HepG2 (cell line): Measurements from ENCODE around the gene NCR3LG1. TPM values are rescaled to one million over a fixed set of nuclear protein-coding genes. Genes with fewer than 3 reads are reported as not detected.

ENCODE experiments used
- CBX5 ChIP-seq: sonication (generic); formaldehyde crosslinking; IDR thresholded peaks from 2 replicates; pipeline ENCODE4 v1.4.0; 2020; ENCODE audit warnings: missing genetic modification reagents, borderline replicate concordance
- CREM ChIP-seq, 2 experiments: sonication (generic) in 1 of 2; formaldehyde crosslinking in 1 of 2; IDR thresholded peaks; 2 replicates each; pipeline versions ENCODE4 v1.4.0 to v1.6.1; 2016 to 2020; ENCODE audit warnings: antibody characterized with exemption in 1 of 2, mild to moderate bottlenecking in 1 of 2, missing genetic modification reagents in 1 of 2
- FOXK1 ChIP-seq: sonication (generic); formaldehyde crosslinking; IDR thresholded peaks from 2 replicates; pipeline ENCODE4 v1.4.0; 2020; ENCODE audit warnings: low read depth, missing genetic modification reagents, borderline replicate concordance
- HOMEZ ChIP-seq: IDR thresholded peaks from 2 replicates; pipeline ENCODE4 v1.6.1; 2016; ENCODE audit warnings: low read depth
- MAFF ChIP-seq: IDR thresholded peaks from 2 replicates; pipeline ENCODE4 v1.6.1; 2011; ENCODE audit warnings: low read depth, low read length, improper control_type of control experiment
- PLSCR1 ChIP-seq: sonication (generic); formaldehyde crosslinking; IDR thresholded peaks from 2 replicates; pipeline ENCODE4 v1.5.0; 2020; ENCODE audit warnings: missing genetic modification reagents, mild to moderate bottlenecking, borderline replicate concordance
- TP53 ChIP-seq: sonication (generic); formaldehyde crosslinking; conservative IDR thresholded peaks from 2 replicates; pipeline ENCODE4 v1.4.0; 2020; ENCODE audit warnings: missing genetic modification reagents
- ZBTB21 ChIP-seq: sonication (generic); formaldehyde crosslinking; IDR thresholded peaks from 2 replicates; pipeline ENCODE4 v1.4.0; 2020; ENCODE audit warnings: missing genetic modification reagents
- ZMYM2 ChIP-seq: sonication (generic); formaldehyde crosslinking; IDR thresholded peaks from 2 replicates; pipeline ENCODE4 v1.8.0; 2022; ENCODE audit warnings: mild to moderate bottlenecking, missing genetic modification reagents
- ZNF296 ChIP-seq: sonication (generic); formaldehyde crosslinking; conservative IDR thresholded peaks from 2 replicates; pipeline ENCODE4 v1.5.0; 2020; ENCODE audit warnings: mild to moderate bottlenecking, missing genetic modification reagents
- ZNF616 ChIP-seq: sonication (generic); formaldehyde crosslinking; IDR thresholded peaks from 2 replicates; pipeline ENCODE4 v1.5.0; 2020; ENCODE audit warnings: low read depth, mild to moderate bottlenecking, missing genetic modification reagents
- ZNF704 ChIP-seq: sonication (generic); formaldehyde crosslinking; IDR thresholded peaks from 2 replicates; pipeline ENCODE4 v1.8.1; 2023; ENCODE audit warnings: mild to moderate bottlenecking, inconsistent platforms, moderate library complexity, missing genetic modification reagents, borderline replicate concordance
- ZNF761 ChIP-seq: sonication (generic); formaldehyde crosslinking; conservative IDR thresholded peaks from 2 replicates; pipeline ENCODE4 v1.4.0; 2020; ENCODE audit warnings: mild to moderate bottlenecking, missing genetic modification reagents
- ZNF781 ChIP-seq: sonication (generic); formaldehyde crosslinking; IDR thresholded peaks from 2 replicates; pipeline ENCODE4 v1.5.1; 2020; ENCODE audit warnings: borderline replicate concordance, mild to moderate bottlenecking, missing genetic modification reagents; ENCODE audit errors: not compliant biosample characterization
- polyA plus RNA-seq, 8 experiments: library from polyadenylated mRNA; depleted of rRNA in 3 of 8; stranded (reverse) in 7 of 8; unstranded in 1 of 8; fragments of >200 nt; fragmentation: Illumina TruSeq in 4 of 8; extraction: Trizol in 4 of 8; gene quantifications; 2 replicates each; pipeline versions ENCODE4 v1.2.1 to v1.2.3, GENCODE V29; 2011 to 2016; ENCODE audit warnings: low read depth in 4 of 8, missing spikeins in 1 of 8, mixed read lengths in 1 of 8; ENCODE audit not compliant: insufficient read depth in 1 of 8
- total RNA-seq, 5 experiments: library from RNA; depleted of rRNA; stranded (reverse); fragments of >200 nt; fragmentation: Illumina TruSeq; extraction: Trizol; gene quantifications; 2 replicates each; pipeline ENCODE4 v1.2.3, GENCODE V29; 2016; ENCODE audit warnings: low read depth in 1 of 5
- TF ChIP-seq, protein P1 (sequence below): sonication (generic); formaldehyde crosslinking; IDR thresholded peaks from 2 replicates; pipeline ENCODE4 v1.5.1; 2020; ENCODE audit warnings: mild to moderate bottlenecking, missing genetic modification reagents
- TF ChIP-seq, protein P2 (sequence below): sonication (generic); formaldehyde crosslinking; IDR thresholded peaks from 2 replicates; pipeline ENCODE4 v1.8.1; 2023; ENCODE audit warnings: mild to moderate bottlenecking, moderate library complexity, missing genetic modification reagents
- TF ChIP-seq, protein P3 (sequence below): sonication (generic); formaldehyde crosslinking; IDR thresholded peaks from 2 replicates; pipeline ENCODE4 v1.9.0; 2021; ENCODE audit warnings: missing genetic modification reagents, mild to moderate bottlenecking, borderline replicate concordance

Gene NCR3LG1
- total and polyA plus RNA-seq, 2 of the 13 experiments (the other 11 are each of a cell fraction or from before 2014, with no cell fraction given): 16.1 to 25.1 TPM

- TF ChIP-seq MAFF (no peak), ZNF761 (CRISPR knock-in tag) (no peak), CREM (IDR thresholded peaks at IDR 0.05) (no peak), CREM (CRISPR knock-in tag; IDR thresholded peaks at IDR 0.05) (no peak), CBX5 (peak; percentile 85; the same call in 1 of the 2 replicates), ZNF616 (peak; percentile 100), ZMYM2 (peak; percentile 33; the same call in 1 of the 2 replicates), ZBTB21 (CRISPR knock-in tag) (no peak), ZNF704 (CRISPR knock-in tag) (no peak), ZNF781 (CRISPR knock-in tag) (no peak), TP53 (no peak), FOXK1 (CRISPR knock-in tag) (no peak), PLSCR1 (CRISPR knock-in tag) (no peak), ZNF296 (CRISPR knock-in tag) (no peak), HOMEZ (no peak)
- TF ChIP-seq, protein P1, sequence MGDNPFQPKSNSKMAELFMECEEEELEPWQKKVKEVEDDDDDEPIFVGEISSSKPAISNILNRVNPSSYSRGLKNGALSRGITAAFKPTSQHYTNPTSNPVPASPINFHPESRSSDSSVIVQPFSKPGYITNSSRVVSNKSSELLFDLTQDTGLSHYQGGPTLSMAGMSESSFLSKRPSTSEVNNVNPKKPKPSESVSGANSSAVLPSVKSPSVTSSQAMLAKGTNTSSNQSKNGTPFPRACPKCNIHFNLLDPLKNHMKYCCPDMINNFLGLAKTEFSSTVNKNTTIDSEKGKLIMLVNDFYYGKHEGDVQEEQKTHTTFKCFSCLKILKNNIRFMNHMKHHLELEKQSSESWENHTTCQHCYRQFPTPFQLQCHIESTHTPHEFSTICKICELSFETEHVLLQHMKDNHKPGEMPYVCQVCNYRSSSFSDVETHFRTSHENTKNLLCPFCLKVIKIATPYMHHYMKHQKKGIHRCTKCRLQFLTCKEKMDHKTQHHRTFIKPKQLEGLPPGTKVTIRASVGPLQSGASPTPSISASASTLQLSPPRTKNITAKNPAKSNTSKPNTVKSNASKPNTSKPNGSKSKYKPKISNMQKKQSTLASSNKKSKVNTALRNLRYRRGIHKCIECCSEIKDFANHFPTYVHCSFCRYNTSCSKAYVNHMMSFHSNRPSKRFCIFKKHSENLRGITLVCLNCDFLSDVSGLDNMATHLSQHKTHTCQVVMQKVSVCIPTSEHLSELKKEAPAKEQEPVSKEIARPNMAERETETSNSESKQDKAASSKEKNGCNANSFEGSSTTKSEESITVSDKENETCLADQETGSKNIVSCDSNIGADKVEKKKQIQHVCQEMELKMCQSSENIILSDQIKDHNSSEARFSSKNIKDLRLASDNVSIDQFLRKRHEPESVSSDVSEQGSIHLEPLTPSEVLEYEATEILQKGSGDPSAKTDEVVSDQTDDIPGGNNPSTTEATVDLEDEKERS (CRISPR knock-in tag): peak; percentile 96
- TF ChIP-seq, protein P2, sequence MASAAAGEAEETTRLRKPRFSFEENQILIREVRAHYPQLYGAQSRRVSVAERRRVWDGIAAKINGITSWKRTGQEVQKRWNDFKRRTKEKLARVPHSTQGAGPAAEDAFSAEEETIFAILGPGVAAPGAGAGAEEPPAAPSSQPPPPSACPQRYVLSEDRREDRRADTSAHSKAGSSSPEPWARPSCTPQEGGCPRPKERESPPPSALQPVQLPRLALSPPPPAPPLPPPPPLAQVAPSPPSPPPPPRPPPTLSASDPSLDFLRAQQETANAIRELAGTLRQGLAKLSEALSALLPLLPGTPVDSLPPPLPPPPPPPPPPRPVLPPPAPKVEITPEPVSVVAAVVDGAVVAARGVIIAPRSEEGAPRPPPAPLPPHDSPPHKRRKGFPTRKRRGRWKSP (CRISPR knock-in tag): no peak
- TF ChIP-seq, protein P3, sequence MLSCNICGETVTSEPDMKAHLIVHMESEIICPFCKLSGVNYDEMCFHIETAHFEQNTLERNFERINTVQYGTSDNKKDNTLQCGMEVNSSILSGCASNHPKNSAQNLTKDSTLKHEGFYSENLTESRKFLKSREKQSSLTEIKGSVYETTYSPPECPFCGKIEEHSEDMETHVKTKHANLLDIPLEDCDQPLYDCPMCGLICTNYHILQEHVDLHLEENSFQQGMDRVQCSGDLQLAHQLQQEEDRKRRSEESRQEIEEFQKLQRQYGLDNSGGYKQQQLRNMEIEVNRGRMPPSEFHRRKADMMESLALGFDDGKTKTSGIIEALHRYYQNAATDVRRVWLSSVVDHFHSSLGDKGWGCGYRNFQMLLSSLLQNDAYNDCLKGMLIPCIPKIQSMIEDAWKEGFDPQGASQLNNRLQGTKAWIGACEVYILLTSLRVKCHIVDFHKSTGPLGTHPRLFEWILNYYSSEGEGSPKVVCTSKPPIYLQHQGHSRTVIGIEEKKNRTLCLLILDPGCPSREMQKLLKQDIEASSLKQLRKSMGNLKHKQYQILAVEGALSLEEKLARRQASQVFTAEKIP (CRISPR knock-in tag): no peak
- TF ChIP-seq, all 625 proteins: peak for 8
Observed at GRCh38 chr11:17371614-17372013, 20.0 kb downstream of the NCR3LG1 start (continued).
